Adipose tissue (tissue), 3 donors: Measurements from ENCODE around the gene ASCL5. TPM values are rescaled to one million over a fixed set of nuclear protein-coding genes. Genes with fewer than 3 reads are reported as not detected.
"Not testable (repeated sequence)": the region's sequence is repeated elsewhere in the genome, so short reads cannot be mapped to it uniquely, and the experiment has no call there.

Source experiments
- H3K27ac ChIP-seq: one replicate; pipeline ENCODE4 v1.5.1; 2013; ENCODE audit warnings: low read depth, low read length
- WGBS, 3 donors: extraction: QIAGEN DNeasy Blood & Tissue Kit; methylation state at CpG; one replicate each; pipeline ENCODE4 v1.1.7; 2013; 5-methylcytosine and 5-hydroxymethylcytosine counted together
- polyA plus RNA-seq, 3 donors: library from polyadenylated mRNA; stranded (reverse); fragments of 200-250 nt; gene quantifications; one replicate each; pipeline ENCODE4 v1.2.3, GENCODE V29; 2013
- donor health status: healthy with polysubstance abuse.
- donor health status: Bipolar disorder and iron deficiency.
- donor health status: healthy.

The ASCL5 gene
- polyA plus RNA-seq = under 1 TPM in 1 of 3 donors, not detected in 2; 0.76 TPM

- no peak within 1 kb of the TSS for H3K27ac ChIP-seq
- 29 to 84% (median 80%) methylated on average over 23 to 24 of the region's 24 CpGs for WGBS, 3 donors
Measured at GRCh38 chr1:201126832-201127754, at the start of gene ASCL5. Gene ASCL5 (minus strand): TSS chr1:201127184. CDS start chr1:201115372, 11,812 bp downstream.

- 83 to 88% (median 84%) methylated on average over 7 of the region's 7 CpGs for WGBS, 3 donors
- no peak overlapping the region for H3K27ac ChIP-seq
Measured at GRCh38 chr1:201175820-201176500, 49.0 kb upstream of the ASCL5 start.

- 23 to 94% (median 82%) methylated on average over 1 of the region's 1 CpG for WGBS, 3 donors
Measured at GRCh38 chr1:201173736-201174135, 46.8 kb upstream of the ASCL5 start.

GRCh38 chr1:201172999-201173610 lies 46.1 kb upstream of the ASCL5 start:
- H3K27ac ChIP-seq = no peak overlapping the region
- 74 to 87% (median 85%) methylated on average over 4 of the region's 4 CpGs for WGBS, 3 donors

More at GRCh38 chr1:201173736-201174135, 46.8 kb upstream of the ASCL5 start:
- H3K27ac ChIP-seq = no peak overlapping the region

GRCh38 chr1:201172326-201172725 lies 45.3 kb upstream of the ASCL5 start:
- no peak overlapping the region for H3K27ac ChIP-seq
- 58 to 91% (median 88%) methylated on average over 4 of the region's 4 CpGs for WGBS, 3 donors

GRCh38 chr1:201171063-201172036 lies 44.4 kb upstream of the ASCL5 start:
- no peak overlapping the region for H3K27ac ChIP-seq
- WGBS, 3 donors = 4 to 9% (median 9%) methylated on average over 48 of the region's 48 CpGs

- 3 to 8% (median 8%) methylated on average over 24 to 26 of the region's 26 CpGs for WGBS, 3 donors
- H3K27ac ChIP-seq = no peak overlapping the region
Measured at GRCh38 chr1:201170533-201171062, 43.6 kb upstream of the ASCL5 start.

GRCh38 chr1:201169971-201170532 lies 43.1 kb upstream of the ASCL5 start:
- WGBS, 3 donors = 62 to 85% (median 84%) methylated on average over 2 of the region's 2 CpGs
- no peak overlapping the region for H3K27ac ChIP-seq

GRCh38 chr1:201169203-201169602 lies 42.2 kb upstream of the ASCL5 start:
- 62 to 96% (median 89%) methylated on average over 3 of the region's 3 CpGs for WGBS, 3 donors
- H3K27ac ChIP-seq = no peak overlapping the region

GRCh38 chr1:201167041-201167991 lies 40.3 kb upstream of the ASCL5 start:
- no peak overlapping the region for H3K27ac ChIP-seq
- 45 to 82% (median 82%) methylated on average over 13 of the region's 13 CpGs for WGBS, 3 donors

- 58 to 67% (median 60%) methylated on average over 7 of the region's 7 CpGs for WGBS, 3 donors
Measured at GRCh38 chr1:201164645-201165044, 37.7 kb upstream of the ASCL5 start.

GRCh38 chr1:201163707-201164106 lies 36.7 kb upstream of the ASCL5 start:
- H3K27ac ChIP-seq = no peak overlapping the region
- 46 to 59% (median 56%) methylated on average over 4 of the region's 4 CpGs for WGBS, 3 donors

More at GRCh38 chr1:201164645-201165044, 37.7 kb upstream of the ASCL5 start:
- no peak overlapping the region for H3K27ac ChIP-seq

- WGBS, 3 donors = 87 to 93% (median 90%) methylated on average over 8 of the region's 8 CpGs
- H3K27ac ChIP-seq = not testable (repeated sequence)
Measured at GRCh38 chr1:201163036-201163435, 36.1 kb upstream of the ASCL5 start.

- WGBS, 3 donors = 88 to 89% (median 89%) methylated on average over 2 of the region's 2 CpGs
- H3K27ac ChIP-seq = no peak overlapping the region
Measured at GRCh38 chr1:201157949-201158348, 31.0 kb upstream of the ASCL5 start.

- H3K27ac ChIP-seq = no peak overlapping the region
Measured at GRCh38 chr1:201156819-201157218, 29.8 kb upstream of the ASCL5 start.

GRCh38 chr1:201156346-201156745 lies 29.4 kb upstream of the ASCL5 start:
- WGBS, 3 donors = 81 to 82% (median 82%) methylated on average over 3 of the region's 3 CpGs
- no peak overlapping the region for H3K27ac ChIP-seq
